Activated CD4-positive, CD25-positive, alpha-beta regulatory T cell (primary cell): ENCODE results near the gene KMT2E.

Experiments used
- DNase-seq, 4 experiments: peaks; one replicate each; lab custom pipeline; 2025; lab: John Stamatoyannopoulos, UW

The KMT2E gene

DNA sequence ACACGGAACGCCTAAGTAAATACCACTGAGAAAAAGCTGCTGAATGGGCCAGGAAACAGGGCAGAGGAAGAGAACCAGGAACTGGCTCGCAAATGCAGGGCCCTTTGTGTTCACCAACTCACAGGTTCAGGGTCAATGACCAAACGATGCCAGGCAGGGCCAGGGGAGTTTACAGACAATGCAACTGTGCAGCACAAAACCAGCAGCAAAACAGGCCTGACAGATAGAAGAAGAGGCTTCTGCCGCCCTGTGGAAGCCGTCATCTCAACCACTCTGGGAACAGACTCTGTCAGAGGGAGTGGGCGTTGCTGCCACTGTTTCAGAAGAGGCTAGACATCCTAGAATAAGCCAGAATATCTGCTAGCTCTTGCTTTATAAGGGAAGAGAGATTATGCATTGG lies 117.9 kb downstream of the KMT2E start:
- DNase-seq, result no peak

DNA sequence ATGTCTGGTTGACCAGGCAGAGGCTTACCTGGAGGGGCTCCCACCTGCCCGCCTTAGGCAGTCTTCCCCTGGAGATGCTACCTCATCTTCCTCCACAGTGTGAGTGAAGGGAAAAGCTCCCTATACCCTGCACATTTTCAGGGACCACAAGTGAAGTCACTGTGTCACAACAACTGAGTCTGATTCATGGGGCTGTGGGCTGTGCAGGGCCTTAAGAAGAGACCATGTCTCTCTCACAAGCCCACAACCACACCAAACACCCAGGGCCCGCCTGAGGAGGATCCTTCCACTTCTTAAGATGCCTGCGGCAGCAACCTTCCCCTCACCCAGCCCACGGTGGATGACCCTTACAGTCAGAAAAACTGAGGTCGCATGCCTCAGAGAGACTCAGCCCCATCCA lies 118.3 kb downstream of the KMT2E start:
- no peak for DNase-seq

DNA sequence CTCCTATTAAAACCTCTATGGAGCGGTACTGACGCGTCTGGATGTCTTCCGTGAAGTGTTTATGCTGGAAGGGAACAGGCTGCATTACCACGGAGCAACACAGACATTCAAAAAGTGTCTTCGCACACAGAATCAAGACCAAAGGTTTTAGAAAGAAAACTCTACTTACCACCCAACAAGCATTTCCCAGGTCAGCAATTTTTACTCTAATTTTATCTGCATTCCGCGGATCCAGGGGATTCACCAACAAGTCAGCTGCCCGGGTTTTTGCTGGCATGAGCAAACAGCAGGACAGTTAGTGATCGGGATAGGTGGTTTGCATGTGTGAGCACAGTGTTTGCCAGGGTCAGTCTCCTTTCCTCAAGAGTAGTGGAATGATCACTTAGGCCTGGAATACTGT lies 118.8 kb downstream of the KMT2E start:
- no peak for DNase-seq

DNA sequence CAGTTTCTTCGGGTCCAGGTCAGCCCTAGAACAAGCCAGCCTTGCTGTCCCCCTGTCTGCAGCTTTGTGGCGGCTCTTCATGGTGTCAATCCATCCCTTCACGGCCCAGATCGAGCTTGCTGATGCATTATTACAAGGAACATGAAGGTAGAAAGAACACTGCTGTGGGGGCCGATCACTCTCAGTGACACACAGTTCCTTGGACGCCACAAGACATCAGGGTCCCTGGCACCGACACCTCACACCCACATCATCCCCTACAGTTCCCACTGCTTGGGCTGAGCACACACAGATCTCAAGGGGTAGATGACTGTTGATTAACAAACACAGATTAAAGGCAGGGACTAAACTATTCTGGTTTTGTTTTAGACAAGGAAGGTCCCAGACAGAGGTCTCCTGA lies 119.4 kb downstream of the KMT2E start:
- no peak for DNase-seq

DNA sequence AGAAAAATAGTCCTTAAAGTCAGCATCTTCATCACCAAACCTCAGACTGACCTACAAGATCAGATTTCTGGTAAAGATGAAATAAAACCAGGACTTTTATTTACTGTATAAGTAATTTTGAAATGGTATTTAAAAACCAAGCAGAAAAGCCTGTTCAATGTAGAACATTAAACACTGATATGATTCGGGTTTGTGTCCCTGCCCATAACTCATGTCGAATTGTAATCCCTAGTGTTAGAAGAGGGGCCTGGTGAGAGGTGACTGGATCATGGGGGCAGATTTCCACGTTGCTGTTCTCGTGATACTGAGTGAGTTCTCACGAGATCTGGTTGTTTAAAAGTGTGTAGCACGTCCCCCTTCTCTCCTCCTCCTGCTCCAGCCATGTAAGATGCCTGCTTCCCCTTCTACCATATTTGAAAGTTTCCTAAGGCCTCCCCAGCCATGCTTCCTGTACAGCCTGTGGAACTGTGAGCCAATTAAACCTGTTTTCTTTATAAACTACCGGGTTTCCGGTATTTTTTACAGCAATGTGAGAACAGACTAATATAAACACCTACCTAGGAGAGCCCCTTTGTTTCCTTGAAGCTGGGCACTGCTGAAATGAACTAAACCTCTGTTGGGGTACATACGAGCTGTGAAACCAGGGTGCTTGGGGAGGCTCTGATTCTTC lies 120.1 kb downstream of the KMT2E start:
- DNase-seq, result no peak

DNA sequence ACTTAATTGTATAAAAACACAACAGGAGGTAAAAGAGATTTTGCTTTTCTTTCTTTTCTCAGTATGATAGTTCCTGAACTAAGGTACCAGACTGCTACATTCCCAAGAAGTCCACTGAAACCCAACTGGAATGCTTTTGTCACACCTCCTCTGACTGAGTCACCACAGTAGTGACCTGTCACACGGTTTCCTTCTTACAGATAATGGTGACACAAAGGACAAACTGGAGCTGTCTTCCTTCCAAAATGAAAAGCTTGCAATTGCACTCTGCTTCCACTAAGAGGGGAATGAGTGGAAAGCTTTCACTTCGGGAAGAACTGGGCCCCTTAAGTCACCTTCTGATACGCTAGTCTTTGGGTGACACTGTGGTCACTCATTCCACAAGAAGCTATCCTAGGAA lies 122.2 kb downstream of the KMT2E start:
- DNase-seq, result no peak

DNA sequence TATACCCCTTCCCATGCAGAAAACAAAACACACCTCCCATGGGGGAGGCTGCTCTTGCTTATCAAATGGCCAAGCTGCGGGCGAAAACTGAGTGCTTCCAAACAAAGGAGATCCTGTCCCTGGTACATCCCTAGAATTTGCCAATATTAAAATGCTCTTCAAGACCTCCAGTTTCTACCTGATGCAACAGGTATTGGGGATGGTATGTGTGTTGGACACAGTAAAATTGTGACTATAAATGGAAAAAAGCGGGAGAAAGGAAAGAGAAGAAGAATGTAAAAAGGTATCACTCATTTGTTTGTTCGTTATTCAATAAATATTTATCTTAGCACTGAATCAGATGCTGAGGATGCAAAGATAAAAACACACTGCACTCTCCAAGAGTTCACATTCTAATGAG lies 123.9 kb downstream of the KMT2E start:
- no peak for DNase-seq

DNA sequence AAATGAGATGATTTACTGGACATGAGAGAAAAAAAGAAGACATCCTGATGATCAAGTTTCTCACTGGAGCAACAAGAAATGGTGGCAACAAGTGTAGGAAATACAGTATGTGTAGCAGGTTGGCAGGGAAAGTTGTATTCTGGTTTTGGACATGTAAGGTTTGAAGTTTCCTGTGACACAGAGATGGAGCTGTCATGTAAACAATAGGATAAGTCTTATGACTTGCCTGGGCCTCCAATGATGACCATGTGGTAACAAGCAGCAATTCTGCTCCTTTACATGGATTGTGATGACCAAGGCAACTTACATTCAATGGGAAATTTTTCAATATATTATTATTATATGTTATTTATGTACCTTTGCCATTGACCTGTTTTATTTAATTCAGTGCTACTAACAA lies 125.4 kb downstream of the KMT2E start:
- no peak for DNase-seq

DNA sequence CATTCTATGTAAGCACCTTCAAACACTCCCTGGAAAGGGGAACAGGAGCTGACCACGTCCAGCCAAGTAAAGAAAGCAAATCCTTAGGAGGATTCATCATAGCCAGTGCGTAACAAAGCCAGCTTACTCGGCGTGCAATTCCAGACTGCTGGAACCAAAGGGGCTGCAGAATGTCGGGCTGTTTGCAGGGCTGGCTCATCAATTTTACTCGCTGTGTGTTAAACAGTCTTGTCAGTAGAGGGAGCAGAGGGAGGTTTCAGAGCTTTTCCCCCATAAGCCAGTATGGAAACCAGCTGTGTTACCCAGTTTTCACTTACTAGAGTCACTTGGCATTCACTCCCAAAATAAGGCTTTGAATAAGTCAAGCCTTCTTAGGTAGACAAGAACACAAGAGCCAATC lies 127.1 kb downstream of the KMT2E start:
- DNase-seq, result no peak

DNA sequence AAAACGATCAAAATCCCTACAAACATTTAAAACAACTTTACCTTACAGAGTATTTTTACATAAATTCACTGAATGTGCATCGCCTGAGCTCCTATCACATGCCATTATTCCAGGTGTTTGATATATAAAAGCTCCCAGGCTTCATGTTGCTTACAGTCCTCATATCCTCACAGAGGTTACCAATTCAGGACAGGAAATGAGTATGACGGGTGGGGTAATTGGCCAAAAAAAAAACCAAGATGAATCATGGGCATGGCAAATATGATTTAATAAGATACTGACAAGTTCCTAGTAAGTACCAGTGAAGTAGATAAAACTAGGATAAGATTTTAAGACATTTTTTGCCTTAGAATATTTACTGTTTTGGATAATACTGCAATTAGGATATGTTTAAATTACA lies 135.8 kb downstream of the KMT2E start:
- DNase-seq, result no peak

DNA sequence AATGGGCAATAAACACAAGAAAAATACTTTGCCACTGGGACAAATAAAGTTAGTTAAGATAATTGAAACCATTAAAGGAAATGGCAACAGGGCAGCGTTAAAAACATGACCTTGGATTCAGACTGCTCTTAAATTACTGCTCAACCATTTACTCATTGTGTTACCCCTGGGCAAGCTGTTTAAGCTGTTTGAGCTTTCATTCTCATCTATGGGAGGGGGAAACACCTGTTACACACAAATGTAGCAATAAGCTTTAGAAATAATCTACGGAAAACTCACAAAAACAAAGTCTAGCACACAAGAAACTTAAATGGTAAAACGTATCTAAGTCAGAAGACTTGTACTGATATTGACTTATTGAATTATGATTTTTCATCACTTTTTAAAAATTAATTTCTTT lies 137.1 kb downstream of the KMT2E start:
- no peak for DNase-seq

DNA sequence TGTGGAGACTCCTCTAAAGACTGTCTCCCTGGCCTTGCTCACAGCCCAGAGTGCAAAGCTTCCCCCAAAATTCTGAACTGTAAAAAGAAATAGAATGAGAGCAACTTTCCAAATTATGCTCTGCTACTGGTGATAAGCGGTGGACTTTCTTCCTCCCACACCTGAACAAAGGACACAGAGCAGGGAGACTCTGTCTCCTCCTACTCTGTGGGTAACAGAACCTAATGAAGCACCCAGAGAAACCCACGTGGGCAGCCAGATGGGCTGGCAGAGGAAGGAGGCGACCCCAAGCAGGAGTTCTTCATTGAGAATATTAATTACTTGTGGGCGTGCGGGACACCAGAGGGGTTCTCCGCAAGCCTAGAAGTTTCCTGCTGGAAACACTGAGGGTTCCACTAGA lies 139.5 kb downstream of the KMT2E start:
- no peak for DNase-seq

DNA sequence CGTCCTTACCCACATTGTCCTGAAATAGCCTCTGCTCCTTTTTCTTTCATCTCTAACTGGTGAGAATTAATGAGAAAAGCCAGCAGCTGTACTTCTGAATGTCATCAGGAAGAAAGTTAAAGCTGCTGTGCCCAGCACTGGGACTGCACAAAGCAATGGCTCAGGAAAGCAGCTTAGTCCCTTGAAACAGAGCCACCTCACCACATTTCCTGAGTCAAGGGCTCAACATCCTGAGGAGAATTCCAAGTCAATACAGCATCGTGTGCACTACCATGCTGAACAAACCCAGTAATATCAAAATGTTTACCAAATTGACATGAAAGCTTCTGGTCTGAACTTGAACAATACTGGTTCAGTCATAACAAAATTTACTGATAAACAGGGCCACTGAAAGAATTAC lies 140.1 kb downstream of the KMT2E start:
- DNase-seq, result no peak

DNA sequence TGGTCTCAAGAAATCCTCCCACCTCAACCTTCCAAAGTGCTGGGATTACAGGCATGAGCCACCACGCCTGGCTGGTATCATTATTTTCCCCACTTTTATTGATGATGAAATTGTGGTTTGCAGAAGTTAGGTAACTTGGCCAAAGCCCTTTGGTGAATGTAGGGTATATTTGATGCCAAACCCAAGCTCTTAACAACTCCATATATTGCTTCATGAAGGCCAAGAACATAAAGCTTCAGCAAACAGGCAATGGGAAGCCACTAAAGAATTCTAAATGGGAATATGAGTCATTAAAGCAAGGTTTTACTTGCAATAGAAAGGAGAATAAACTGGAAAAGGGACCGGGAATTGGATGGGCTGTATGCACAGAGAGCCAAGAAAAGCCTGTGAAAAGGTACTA lies 142.7 kb downstream of the KMT2E start:
- no peak for DNase-seq

DNA sequence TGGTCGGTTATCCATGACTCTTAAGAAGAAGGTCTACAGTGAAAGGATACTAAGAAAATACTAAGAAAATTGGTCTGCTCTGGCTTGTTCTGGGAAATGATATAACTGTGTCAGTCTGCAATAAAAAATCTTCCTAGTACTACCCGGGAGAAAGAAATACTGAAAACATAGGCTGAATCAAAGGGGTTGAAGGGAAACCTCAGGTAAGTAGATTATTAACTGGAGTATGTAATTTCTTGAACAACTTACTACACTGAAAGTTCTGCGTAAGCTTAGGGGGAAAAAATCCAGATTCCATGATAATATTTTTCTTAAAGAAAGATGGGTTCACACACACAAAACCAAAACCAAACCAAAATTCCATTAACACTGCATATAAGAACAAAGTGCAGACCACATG lies 143.3 kb downstream of the KMT2E start:
- DNase-seq, result no peak

DNA sequence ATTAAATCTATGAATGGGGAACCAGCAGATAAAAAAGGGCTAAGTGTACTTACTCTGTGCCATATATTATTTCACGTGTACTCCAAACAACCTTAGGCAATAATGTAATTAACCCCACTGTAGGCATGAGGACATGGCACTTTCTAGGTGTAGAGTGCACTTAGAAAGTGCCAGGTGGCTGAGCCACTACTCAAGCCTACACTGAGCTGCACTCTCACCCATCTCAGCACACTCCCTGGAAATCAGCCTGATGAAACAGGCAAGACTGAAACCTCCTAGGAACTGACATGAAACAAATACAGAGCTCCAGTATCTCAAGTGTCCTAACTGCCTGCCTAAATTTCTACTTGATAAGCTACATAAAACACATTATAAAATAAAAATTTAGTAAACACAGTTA lies 147.4 kb downstream of the KMT2E start:
- no peak for DNase-seq
